ENCODE data around the gene IZUMO1. TPM values are rescaled to one million over a fixed set of nuclear protein-coding genes. Genes with fewer than 3 reads are reported as not detected.
"Not testable (repeated sequence)": the region's sequence is repeated elsewhere in the genome, so short reads cannot be mapped to it uniquely, and the experiment has no call there.

Gene IZUMO1
- total RNA-seq, 1 experiment from 2014 or later, result not detected

DNA sequence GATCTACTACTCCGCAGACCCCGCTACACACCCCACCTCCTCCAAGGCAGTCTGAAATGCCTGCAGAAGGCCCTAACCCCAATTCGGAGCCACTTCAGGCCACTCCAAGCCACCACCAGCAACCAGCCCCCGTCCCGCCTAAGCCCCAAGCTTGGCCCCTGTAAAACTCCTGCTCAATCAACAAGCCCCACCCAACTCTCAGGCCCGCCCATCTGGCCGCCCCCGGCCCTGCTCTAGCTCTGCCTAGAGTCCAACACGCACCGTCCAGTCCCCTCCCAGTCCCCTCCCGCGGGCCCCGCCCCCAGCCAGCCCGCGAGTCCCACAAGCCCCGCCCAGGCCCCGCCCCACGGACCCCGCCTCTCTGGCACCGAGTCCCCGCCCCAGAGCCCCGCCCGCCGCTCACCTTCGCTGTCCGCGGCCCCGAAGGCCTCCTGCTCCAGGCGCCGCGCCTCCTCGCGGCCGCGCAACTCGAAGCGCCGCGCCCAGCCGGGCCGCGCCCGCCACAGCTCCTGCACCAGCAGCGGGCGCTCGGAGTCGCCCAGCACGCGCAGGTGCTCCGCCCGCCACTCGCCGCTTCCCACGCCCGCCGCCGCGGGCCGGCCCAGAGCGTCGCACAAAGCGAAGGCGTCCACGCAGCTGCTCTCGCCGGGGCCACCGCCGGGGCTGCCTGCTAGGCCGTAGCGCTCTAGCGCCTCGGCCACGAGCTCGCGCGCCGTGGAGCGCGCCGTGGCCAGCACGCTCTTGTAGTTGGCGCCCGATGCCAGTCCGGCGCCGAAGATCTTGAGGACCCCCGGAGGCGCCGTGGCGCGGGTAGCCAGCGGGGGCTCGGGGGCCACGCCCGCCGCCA lies 7.9 kb downstream of the IZUMO1 start:
- peak; percentile 25 for DNase-seq (ENCODE audit: low read depth)

DNA sequence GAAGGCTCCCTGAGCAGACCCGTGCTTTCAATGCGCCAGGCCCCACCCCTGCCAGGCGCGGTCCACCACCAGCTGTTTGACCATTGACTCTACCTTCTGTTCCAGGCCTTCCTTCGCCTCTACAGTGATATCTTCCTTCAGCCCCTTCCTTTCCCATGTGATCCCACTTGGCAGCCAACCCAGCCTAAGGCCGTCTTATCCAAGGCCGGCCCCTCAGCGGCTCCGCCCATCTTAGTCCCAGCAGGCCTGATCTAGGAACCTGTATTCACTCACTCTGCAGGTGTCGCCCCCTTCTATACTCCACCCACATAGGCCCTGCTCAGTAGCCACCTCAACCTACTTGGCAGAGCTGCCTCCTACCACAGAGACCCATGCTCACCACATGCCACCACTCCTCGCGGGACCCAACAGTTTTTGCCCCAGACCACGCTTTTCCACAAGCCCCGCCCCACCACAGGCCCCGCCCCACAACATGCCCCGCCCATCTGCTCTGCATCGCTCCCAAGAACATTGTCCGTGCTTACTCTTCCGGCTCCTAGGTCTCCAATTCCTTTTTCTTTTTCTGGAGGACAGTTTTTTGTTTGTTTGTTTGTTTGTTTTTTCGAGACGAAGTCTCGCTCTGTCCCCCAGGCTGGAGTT lies 9.2 kb downstream of the IZUMO1 start:
- DNase-seq (ENCODE audit: low read depth), result no peak

GRCh38 chr19:48735031-48735615 lies 11.6 kb downstream of the IZUMO1 start:
- DNase-seq (ENCODE audit: low read depth), result no peak

DNA sequence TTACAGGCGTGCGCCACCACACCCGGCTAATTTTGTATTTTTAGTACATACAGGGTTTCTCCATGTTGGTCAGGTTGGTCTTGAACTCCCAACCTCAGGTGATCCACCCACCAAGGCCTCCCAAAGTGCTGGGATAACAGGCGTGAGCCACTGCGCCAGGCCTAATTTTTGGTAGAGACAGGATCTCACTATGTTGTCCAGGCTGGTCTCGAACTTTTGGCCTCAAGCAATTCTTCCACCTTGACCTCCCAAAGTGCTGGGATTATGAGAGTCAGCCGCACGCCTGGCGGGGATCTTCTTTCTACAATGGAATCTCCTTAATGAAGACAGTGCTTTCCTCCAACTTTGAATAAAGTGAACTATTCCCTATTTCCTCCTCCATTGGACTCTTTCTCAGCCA lies 12.1 kb downstream of the IZUMO1 start:
- no peak for DNase-seq (ENCODE audit: low read depth)

GRCh38 chr19:48731452-48731851 lies 15.3 kb downstream of the IZUMO1 start:
- DNase-seq (ENCODE audit: low read depth), result no peak

DNA sequence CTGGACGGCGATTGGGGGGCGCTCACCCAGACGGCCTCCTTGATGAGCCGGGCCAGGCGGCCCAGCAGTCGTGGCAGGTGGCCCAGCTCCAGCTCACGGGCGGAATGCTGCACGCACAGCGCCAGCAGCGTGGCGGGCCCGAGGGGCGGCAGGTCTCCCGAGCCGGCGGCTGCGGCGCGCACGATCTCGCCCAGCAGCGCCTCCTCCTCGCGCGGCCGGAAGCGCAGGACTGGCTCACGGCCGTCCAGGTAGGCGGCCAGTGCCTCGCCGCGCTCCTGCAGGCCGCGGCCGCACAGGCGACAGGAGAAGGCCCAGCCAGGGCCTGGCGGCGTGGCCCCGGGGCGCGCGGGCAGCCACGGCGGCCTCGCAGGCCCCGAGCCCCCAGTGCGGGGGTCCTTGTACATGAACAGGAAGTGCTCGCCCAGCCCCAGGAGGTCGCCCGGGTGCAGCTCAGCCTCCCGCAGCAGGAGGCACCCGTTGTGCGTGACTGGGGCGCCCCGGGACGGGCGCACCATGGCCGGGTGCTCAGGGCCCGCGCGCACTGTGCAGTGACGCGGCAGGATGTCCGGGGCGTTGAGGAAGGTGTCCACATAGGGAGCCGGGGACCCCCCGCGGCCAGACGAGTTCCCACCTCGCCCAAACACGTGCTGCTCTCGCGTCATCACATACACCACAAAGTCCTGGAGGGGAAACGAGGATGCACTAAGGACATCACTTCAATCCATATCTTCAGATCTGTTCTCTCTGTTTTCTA lies 17.6 kb downstream of the IZUMO1 start:
- no peak for DNase-seq (ENCODE audit: low read depth)

DNA sequence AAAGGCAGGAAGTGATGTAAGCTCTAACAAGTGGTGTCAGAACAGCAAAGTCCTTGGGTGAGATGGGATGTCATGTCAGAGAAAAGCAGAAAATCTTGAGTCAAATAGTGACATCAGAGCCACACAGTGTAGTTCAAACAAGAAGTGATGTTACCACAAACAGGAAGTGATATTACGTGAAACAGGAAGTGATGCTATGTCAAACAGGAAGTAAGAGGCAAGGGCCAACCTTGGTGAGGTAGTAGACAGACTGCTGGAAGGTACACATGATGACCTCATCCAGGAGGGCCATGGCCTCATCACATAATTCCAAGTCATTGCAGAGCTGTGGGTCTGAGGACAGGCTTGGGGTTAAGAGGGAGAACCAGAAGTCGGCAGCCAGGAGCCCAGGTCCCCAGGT lies 20.2 kb downstream of the IZUMO1 start:
- DNase-seq (ENCODE audit: low read depth), result no peak

DNA sequence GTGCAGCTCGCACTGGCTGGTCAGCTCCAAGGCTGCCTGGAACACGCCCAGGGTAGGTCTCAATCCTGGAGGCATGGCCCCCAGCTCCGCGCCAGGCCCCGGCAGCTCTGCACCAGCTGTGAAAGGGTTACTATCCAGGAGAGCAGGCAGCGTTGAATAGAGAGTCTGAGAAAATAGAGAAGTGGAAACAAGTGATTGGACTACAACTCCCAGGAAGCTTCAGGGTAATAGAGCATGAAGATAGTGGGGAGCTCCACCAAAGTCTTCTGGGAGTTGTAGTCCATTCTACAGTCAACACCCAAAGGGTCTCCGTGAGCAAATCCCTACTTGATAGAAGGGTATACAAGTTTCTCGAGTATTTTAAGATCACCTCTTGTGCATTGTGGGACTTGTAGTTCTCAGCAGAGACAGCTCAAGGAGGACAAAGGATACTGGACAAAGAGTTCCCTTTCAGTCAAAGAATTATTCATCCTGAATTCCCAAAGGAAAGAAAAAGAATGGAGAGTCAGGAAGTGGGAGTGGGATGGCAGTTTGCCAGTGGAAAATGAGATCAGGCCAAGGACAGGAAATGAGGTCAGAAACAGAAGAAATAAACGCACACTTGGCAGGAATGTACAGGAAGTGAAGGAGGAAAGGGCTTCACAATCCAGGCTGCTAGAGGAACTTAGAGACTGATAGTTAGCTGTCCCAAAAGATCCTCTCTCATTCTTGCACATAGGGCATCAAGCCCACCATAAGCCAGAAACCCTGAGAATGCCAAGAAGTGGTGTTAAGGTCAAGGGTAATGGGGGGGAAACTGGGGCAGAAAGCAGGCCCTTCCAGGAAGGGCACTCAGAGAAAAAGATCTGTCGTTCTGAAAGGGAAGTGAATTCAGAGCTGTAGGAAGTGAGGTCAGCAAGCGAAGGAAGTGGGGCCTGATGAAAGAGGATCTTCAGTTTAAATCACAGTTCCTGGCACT lies 21.6 kb downstream of the IZUMO1 start:
- DNase-seq (ENCODE audit: low read depth), result peak; percentile 89

GRCh38 chr19:48722196-48722708 lies 24.5 kb downstream of the IZUMO1 start:
- no peak for DNase-seq (ENCODE audit: low read depth)

DNA sequence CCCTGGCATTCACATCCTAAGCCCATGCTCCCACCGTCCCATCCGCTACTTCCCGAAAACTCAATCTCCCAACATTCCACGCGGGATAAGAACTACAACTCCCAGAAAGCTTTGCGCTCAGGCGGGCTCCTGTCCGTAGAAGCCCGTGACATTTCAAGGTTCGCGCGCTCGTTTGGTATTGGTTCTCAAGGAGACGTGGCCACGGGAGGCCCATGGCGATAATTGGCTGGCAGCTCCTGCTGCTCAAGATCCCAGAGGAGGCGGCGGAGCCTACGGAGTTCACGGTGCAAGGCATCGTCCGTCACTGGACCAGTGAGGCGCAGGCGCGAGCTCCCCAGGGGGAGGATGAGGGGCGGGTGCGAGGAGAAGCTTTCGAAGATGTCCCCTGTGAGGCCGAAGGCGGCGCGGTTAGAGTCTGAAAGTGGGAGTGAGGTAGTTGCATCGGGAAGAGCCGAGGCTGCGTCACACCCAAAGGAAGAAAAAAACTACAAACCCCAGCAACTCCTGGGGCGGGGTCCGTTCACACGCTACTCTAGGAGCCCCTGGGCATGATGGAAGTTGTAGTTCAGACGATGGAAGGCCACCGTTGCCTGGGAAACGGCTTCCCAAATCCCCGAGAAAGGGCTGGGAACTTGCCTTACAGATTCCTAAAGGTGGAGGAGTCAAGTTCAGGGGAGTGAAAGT lies 26.0 kb downstream of the IZUMO1 start:
- peak; percentile 97 for DNase-seq (ENCODE audit: low read depth)

GRCh38 chr19:48720251-48720612 lies 26.5 kb downstream of the IZUMO1 start:
- no peak for DNase-seq (ENCODE audit: low read depth)

DNA sequence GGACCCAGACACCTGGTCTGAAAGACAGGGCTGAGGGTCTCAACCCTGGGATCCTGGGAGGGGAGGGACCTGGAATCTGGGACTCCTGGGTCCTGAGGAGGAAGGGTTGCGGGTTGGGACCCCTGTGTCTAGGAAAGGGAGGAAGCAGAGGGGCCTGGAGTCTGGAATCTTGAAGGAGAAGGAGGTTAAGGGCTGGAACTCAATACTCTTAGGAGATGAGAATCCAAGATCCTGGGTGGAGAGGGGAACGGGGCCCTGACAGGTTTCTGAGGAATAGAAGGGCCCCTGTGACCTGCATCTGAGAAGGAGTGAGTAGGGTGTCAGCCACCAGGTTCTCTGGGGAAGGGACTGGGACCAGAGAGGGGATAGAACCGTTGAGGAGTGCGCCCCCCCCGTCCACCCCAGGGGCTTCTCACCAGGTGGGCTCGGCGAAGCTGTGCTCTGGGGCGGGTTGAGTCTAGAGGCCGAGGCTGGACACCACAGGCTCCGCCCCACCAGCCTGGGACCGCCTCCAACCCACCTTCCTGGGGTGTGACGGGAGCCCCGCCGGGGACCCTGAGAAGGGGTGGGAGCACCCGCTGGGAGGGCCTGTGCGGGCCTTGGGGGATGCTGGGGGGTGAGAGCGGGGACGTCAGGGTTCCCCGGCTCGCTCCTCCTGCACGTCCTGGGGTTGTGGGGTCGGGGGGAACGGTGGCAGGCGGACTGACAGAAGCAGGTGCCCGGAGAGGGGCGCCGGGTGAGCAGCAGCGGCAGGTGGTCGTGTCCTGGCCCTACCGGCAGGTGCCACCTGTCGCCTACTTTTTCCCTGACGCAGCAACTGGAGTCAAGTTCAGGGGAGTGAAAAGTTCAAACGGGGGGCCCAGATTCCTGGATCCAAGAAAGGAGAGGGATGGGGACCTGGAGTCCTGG lies 27.2 kb downstream of the IZUMO1 start, which contains the start of gene MAMSTR:
Gene MAMSTR, minus strand, starts transcription at position 463 of the 909 bp plus-strand sequence. CDS start 694 bp downstream, outside the sequence.
- DNase-seq (ENCODE audit: low read depth), result no peak

GRCh38 chr19:48718711-48719231 lies 27.9 kb downstream of the IZUMO1 start:
- no peak for DNase-seq (ENCODE audit: low read depth)

- not testable (repeated sequence) for DNase-seq (ENCODE audit: low read depth)
These were observed 28.6 kb downstream of the IZUMO1 start for GRCh38 chr19:48718106-48718505.

GRCh38 chr19:48716562-48717291 lies 30.0 kb downstream of the IZUMO1 start:
- no peak for DNase-seq (ENCODE audit: low read depth)

- DNase-seq (ENCODE audit: low read depth), result no peak
These were observed 31.0 kb downstream of the IZUMO1 start for GRCh38 chr19:48715681-48716171.

Data from HT1080 (cell line).